ENCODE measurements around the gene ZNF638.

- TF ChIP-seq CTCF (IDR thresholded peaks at IDR 0.05): no peak
- TF ChIP-seq POLR2A (IDR thresholded peaks at IDR 0.05): no peak
Observed at GRCh38 chr2:71283131-71283530, 48.5 kb upstream of the ZNF638 start.
